HG03108 (cell line): ENCODE measurements around the gene MPV17L2.

Experiments used
- ATAC-seq: cut with Tn5 transposase; IDR thresholded peaks from one replicate; pipeline ENCODE4 v1.9.1; 2021; ENCODE audit warnings: moderate library complexity; ENCODE audit not compliant: unreplicated experiment

Gene MPV17L2

DNA sequence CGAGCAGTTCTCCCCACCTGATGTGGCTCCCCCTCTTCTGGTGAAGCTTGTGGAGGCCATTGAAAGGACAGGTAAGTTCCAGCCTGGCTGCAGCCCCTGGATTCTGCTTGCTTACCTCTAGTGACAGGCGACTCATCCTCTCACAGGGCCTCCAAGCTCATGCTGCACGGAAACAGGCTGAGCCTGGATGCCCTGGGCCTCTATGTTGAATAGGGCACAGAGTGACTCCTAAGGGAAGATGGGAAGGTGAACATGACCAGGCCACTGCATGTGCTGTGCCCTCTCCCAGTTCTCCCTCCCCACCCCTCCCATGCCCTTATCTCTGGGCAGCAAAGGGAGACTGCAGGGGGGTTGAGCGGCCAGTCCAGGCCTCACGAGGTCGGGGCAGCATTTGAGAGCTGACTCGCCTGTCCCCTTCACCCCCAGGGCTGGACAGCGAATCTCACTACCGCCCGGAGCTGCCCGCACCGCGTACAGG lies 32.5 kb upstream of the MPV17L2 start:
- no peak for ATAC-seq

DNA sequence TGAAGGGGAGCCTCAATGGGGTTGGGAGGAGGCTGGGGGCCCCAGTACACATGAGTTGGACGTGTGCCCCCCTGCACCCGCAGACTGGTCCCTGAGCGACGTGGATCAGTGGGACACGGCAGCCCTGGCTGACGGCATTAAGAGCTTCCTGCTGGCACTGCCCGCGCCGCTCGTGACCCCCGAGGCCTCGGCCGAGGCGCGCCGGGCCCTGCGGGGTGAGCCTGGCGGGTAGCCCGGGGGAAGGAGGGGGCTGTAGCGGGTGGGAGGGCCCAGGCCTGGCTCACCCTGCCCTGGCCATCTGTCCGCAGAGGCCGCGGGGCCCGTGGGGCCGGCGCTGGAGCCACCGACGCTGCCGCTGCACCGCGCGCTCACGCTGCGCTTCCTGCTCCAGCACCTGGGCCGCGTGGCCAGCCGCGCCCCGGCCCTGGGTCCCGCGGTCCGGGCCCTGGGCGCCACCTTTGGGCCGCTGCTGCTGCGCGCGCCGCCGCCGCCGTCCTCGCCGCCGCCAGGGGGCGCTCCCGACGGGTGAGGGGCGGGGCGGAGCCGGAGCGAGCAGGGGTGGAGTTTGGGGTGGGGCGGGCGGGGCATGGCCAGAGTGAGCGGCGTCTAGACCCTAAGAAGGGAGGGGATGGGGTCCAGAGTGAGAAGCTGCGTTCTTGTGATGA lies 31.9 kb upstream of the MPV17L2 start:
- ATAC-seq = peak; percentile 79

DNA sequence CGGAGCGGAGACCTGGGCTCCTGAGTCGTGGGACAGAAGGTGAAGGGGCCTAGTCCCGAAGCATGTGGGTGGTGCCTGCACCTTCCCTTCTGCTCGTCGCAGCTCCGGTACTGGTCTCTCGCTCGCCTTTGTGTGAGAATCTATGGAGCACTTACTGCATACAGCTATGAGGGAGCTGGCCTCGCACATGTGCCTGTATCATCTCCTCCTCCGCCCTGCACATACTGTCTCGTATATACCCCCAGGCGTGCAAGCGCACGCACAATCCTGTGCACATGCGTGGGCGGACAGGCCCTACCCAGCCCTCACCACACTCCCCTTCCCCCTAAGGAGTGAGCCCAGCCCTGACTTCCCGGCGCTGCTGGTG lies 31.4 kb upstream of the MPV17L2 start:
- no peak for ATAC-seq

DNA sequence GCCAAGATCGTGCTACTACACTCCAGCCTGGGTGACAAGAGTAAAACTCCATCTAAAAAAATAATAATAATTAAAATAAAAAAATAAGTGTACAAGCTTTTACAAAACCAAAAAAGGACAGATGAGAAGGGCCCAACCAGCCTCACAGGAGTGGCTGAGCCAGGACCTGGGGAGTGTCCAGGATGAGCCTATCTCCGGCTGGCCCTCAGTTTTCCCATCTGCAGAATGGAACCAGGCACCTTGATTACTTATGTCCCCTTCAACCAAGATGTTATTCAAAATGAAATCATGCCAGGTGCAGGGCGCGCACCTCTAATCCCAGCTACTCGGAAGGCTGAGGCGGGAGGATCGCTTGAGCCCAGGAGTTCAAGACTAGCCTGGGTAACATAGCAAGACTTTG lies 28.9 kb upstream of the MPV17L2 start:
- ATAC-seq = no peak

DNA sequence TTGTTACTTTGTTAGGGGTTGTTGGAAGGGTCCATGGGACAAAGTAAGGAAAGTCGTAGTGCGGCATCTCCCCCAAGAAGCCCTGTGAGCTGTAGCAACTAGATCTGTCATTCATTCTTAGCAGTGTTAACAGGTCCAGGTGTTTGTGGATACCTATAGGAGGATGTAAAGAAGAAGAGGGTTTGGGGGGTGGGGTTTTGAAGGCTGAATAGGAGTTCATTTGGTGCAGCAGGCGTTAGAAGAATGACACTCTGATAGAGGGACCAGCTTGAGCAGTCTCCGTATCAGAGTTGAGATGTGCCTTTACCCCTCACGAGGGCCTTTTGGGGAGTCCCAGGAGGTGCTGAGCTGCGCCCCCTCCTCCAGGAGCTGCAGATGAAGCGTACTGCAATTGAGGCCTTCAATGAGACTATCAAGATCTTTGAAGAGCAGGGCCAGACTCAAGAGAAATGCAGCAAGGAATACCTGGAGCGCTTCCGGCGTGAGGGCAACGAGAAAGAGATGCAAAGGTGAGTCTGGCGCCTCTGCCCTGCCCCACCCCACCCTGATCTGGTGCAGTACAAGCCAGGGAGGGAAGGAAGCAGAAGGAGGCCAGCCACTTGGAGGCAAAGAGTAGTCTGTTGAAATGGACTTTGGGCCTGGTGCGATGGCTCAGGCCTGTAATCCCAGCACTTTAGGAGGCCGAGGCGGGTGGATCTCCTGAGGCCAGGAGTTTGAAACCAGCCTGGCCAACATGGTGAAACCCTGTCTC lies 27.0 kb upstream of the MPV17L2 start:
- no peak for ATAC-seq

DNA sequence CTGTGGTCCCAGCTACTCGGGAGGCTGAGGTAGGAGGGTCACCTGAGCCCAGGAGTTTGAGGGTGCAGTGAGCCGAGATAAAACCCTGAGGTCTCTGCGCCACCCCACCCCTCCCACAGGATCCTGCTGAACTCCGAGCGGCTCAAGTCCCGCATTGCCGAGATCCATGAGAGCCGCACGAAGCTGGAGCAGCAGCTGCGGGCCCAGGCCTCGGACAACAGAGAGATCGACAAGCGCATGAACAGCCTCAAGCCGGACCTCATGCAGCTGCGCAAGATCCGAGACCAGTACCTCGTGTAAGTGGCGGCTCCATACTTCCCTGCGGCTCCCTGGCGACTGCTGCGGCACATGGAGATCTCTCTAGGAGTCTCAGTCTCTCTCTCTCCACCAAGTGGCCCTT lies 26.0 kb upstream of the MPV17L2 start:
- no peak for ATAC-seq

DNA sequence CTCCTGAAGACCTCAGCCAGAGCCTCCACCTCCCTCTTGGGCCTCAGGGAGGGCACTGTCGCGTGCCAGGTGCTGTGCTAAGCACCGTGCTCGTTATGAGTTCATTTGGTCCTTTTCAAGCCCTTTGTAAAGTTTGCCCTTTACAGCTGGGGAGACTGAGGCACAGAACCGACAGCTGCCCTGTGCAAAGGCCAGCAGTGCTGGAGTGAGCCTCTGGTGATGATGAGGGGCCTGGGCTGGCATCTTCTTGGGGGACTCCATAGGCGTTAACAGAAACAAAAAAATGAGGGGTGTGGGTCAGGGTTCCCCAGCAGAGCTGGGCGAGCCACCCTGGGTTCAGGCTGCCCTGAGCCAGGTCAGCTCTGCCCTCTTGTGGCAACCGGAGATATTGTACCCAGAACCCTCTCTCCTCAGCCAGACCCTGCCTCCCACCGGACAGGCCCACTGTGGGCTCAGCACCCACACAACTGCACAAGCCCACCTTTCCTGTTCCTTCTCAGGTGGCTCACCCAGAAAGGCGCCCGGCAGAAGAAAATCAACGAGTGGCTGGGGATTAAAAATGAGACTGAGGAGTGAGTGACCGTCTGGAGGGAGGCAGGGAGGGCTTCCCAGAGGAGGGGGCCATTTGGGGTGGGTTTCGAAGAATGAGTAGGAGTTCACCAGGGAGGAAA lies 24.9 kb upstream of the MPV17L2 start:
- no peak for ATAC-seq

DNA sequence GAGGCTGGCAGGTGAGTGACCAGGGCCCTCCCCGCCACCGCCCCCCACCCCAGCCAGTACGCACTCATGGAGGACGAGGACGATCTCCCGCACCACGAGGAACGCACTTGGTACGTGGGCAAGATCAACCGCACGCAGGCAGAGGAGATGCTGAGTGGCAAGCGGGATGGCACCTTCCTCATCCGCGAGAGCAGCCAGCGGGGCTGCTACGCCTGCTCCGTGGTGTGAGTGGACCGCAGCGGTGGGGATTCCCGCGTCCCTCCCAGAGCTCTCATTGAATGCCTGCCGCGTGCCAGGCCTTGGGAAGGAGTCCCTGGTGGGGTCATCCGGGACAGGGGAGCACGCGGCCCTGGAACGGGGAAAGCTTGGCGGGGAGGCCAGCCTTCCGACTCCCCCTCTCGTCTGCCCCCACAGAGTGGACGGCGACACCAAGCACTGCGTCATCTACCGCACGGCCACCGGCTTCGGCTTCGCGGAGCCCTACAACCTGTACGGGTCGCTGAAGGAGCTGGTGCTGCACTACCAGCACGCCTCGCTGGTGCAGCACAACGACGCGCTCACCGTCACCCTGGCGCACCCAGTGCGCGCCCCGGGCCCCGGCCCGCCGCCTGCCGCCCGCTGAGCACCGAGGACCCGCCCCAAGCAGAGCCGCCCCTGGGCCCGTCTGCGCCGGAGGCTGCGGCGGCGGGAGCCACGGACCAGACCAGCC lies 24.2 kb upstream of the MPV17L2 start:
- ATAC-seq = no peak

DNA sequence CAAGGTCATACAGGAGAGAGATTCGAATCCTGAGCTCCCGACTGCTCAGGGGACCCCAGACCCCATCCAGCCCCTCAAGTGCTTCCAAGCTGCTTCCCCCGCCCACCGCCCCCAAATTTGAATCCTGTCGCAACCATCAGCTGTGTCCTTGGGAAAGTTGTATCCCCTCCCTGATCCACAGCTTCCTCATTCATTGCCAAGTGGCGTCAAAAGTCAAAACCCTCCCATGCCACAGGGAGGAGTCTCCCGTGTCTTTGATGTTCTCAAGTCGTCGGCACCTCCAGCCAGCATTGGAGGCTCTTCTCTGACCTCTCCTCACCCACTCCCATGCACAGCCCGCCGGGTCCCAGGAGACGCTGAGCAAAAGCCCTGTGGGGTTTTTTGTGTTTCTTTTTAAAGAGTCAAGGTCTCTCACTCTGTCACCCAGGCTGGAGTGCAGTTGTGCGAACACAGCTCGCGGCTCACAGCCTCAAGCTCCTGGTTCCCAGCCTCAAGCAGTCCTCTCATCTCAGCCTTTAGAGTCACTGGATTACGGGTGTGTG lies 22.2 kb upstream of the MPV17L2 start:
- peak; percentile 22 for ATAC-seq

DNA sequence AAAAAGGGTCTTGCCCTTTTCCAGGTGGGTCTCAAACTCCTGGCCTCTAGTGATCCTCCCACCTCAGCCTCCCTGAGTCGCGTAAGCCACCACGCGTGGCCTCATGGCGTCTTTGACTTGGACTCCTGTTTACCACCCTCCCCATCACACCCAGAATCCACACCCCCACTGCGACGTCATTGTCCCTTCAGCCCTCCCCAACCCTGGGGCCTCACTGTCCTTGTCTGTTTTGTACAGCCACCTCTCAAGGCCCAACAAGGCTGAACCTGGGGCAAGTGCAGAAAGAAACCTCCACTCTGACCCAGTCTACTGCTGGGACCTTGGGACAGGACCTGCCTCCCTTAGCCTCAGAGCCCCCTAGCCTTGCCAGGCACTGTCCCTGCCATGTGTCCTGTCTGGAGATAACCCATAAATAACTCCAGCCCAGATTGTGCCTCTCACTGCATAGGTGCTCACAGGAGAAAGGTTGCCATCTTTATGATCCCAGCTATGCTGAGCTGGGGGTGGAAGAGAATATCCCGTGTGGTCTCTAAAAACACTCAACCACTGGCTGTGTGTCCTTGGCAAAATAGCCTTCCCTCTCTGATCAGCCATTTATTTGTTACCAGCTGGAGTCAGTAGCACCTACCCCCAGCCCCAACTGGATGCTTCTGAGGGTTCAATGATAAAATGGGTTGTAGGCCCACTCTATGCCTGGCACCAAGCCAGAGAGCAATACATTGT lies 21.3 kb upstream of the MPV17L2 start:
- ATAC-seq = no peak

DNA sequence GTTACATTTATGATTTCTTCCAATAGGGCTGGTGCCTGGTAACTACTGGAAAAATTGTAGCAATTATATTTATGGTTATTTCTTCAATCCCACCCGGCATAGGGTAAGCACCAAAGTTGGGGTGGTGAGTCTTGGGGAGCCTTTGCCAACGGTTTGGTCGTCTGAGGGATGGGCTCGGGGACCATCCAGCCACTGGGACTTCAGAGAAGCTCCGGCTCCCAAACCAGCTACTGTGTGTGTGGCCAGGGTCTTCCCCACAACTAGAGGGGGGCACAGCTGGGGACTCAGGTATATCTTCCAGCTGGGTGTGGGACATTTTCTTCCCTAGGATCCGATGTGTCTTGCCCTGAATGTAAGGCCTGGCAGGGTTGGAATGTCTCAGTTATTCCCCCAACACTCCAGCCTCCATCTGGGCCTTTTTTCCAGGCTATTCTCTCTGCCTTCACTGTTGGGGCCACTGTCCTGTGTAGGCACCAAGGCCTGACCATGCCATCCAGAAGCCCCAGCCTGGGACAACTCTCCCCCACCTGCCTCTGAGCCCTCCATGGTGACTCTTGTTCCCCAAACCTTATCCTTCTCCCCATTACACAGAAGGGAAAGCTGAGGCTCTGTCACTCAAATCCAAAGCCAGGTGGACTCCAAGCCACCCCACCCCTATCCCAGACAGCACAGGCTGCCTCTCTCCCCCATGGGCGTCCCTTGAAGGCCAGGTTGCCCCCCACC lies 20.5 kb upstream of the MPV17L2 start:
- no peak for ATAC-seq

DNA sequence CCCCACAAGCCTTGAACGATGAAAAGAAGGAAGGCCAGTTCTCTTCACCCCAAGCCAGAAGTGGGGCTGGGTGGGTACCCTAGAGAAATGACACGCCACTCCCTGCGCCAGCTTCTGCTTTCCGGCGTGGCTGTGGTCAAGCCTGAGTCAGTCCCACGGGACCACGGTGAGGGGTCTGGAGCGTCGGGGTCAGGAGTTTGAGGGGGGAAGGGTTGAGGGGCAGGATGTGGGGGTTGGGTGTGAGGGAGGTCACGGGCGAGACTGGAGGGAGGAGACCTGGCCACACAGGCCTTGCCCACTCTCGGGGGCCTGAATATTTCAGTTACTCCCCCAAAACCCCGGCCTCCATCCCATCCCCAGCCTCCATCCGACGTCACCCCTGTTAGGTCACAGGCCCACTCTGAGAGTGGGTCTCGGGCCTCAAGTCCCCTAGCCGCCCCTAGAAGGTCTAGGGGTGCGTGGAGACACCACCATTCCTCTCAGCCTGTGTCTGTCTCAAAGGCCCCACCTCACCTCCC lies 19.9 kb upstream of the MPV17L2 start:
- ATAC-seq = no peak

DNA sequence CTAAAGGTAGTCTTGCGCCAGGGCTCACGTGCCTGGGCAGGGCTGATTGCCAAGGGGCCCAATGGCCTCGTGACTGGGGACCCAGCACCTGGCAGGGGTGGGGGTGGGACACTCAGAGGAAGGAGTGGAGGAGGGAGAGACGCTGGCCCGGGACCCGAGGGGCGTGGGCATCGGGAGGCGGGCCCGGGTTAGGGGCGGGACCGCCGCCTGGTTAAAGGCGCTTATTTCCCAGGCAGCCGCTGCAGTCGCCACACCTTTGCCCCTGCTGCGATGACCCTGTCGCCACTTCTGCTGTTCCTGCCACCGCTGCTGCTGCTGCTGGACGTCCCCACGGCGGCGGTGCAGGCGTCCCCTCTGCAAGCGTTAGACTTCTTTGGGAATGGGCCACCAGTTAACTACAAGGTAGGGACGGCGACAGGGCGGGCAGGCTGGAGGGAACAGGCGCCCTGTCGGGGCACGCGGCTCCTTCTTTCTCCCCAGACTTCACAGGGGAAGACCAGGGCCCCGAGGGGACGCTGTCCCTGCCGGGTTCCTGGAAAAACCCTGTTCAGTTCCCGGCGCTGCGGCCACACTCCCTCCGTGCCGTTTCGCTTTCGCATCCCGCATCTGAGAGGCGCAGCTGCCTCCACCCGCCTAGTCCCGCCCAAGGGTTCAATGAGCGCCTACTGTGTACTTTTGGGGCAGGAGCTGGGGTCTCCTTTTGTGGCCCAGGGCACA lies 19.3 kb upstream of the MPV17L2 start, which contains the start of gene IFI30:
Gene IFI30 (plus strand): TSS at position 242 of the 717 bp plus-strand sequence. CDS start 29 bp downstream, at position 271.
- ATAC-seq = peak; percentile 47

DNA sequence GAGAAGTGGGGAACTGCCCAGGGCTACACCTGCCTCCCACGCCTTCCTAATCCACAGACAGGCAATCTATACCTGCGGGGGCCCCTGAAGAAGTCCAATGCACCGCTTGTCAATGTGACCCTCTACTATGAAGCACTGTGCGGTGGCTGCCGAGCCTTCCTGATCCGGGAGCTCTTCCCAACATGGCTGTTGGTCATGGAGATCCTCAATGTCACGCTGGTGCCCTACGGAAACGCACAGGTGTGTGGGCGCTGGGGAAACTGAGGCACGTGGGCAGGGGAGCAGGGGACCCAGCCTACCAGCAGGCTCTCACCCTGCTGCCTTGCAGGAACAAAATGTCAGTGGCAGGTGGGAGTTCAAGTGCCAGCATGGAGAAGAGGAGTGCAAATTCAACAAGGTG lies 18.0 kb upstream of the MPV17L2 start:
- ATAC-seq = no peak

DNA sequence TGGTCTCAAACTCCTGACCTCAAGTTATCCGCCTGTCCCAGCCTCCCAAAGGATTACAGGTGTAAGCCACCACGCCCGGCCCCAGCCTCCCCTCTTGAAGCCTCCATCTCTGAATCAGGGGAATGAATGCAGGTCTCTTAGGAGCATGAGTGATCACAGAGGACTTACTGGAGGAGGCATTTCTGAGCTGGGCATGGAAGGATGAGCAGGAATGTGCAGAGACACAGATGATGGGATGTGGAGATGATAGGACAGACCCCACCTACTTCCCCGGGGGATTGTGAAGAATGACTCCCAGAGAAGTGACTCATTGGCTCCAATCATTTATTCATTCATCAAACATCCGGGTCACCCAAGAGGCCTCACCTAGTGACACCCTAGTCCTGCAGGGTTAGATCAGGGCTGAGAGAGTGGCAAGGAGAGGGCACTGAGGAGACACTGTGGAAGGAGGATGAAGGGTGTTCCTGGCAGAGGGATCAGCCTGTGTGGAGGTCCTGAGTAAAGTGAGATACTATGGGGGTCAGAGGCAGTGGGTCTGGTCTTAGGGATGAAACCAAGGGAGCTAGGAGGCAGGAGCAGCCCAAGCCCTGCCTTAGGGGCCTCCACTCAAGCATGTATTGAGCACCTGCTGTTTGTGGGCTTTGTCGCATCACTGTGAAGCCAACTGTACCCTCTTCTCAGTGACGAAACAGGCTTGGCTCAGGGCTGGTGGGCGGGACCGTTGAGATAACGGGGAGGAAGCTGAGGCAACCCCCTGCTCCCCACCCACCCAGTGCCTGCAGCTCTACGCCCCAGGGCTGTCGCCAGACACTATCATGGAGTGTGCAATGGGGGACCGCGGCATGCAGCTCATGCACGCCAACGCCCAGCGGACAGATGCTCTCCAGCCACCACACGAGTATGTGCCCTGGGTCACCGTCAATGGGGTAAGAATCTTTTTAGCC lies 16.4 kb upstream of the MPV17L2 start:
- no peak for ATAC-seq

DNA sequence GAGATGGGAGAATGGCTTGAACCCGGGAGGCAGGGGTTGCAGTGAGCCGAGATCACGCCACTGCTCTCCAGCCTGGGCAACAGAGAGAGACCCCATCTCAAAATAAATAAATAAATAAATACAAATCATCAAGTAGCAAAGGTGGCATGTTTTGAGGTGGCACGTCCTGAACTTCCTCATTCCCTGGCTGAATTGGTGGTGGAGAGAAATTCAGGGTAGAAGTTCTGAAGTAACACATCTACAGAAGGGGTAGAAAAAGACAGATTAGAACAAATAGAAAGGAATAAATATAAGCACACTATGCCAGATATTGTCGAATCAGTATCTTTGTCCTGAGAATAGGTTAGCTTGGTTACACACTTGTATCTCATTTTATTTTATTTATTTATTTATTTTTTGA lies 13.1 kb upstream of the MPV17L2 start:
- no peak for ATAC-seq

DNA sequence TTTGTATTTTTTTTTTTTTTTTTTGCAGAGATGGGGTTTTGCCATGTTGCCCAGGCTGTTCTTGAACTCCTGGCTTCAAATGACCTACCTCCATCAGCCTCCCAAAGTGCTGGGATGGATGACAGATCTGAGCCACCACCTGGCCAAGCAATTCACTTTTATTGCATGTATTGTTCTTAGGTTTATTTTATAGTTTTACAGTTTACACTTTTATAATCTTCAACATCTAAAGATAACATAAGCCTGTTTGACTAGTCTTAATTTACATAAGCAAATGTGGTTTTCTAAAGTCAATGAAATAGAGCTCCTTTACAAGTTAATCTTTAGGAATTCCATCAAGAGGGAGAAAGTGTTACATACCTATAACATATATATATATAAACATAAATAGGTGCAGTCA lies 9.5 kb upstream of the MPV17L2 start:
- ATAC-seq = no peak

DNA sequence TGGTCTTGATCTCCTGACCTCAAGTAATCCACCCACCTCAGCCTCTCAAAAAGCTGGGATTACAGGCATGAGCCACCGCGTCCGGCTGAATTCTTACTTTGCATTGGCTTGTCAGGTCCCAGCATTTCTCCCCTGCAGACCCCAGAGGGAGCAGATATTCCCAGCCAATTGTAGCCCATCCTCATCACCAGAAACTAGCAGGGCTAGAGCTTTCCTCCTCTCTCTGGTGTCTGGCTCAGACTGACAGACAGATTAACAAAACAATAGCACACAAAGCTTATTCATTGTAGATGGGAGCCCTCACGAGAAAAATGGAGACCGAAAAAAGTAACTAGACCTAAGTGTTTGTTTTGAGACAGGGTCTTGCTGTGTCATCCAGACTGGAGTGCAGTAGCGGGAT lies 7.5 kb upstream of the MPV17L2 start:
- ATAC-seq = no peak
